Uterus (tissue), 2 donors: Measurements from ENCODE around the gene SLC9C2.

Source experiments
- CTCF ChIP-seq, 4 experiments: fragments of 200-600 bp in 2 of 4; fragments of 450-650 bp in 2 of 4; sonication (generic) in 2 of 4; IDR thresholded peaks; one replicate each; pipeline ENCODE4 v1.5.1; 2016 to 2019; ENCODE audit warnings: antibody characterized with exemption in 4 of 4, mild to moderate bottlenecking in 2 of 4, moderate library complexity in 1 of 4
- POLR2A ChIP-seq, 2 donors: fragments of 450-650 bp; IDR thresholded peaks; one replicate each; pipeline ENCODE4 v1.6.1; 2016; ENCODE audit warnings: antibody characterized with exemption in 2 of 2, mild to moderate bottlenecking in 1 of 2, moderate library complexity in 1 of 2

DNA sequence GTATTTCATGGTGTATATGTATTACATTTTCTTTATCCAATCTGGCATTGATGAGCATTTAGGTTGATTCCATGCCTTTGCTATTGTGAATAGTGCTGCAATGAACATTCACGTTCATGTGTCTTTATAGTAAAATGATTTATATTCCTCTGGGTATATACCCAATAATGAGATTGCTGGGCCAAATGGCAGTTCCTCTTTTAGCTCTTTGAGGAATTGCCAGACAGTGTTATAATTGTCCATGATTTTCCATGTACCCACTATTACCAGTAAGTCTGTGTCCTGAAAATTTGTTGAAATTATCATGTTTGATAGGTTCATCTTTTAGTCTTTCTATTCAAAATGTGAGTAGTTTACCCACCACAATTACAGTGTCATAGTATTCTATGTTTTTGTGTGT is 34.4 kb downstream of the SLC9C2 start:
- TF ChIP-seq POLR2A (IDR thresholded peaks at IDR 0.05) (no peak), CTCF (IDR thresholded peaks at IDR 0.05) (no peak)
